Prostate gland (tissue), 2 donors: Measurements from ENCODE around the gene PDHX.

Source experiments
- POLR2A ChIP-seq: fragments of 450-650 bp; IDR thresholded peaks from one replicate; pipeline ENCODE4 v1.6.1; 2016; ENCODE audit warnings: antibody characterized with exemption, mild to moderate bottlenecking
- POLR2AphosphoS5 ChIP-seq: sonication (generic); formaldehyde crosslinking; IDR thresholded peaks from one replicate; pipeline ENCODE4 v1.6.1; 2017; ENCODE audit warnings: antibody characterized with exemption
- TF ChIP-seq, protein P1 (sequence below), 4 experiments: fragments of 200-600 bp in 2 of 4; fragments of 450-650 bp in 2 of 4; sonication (generic) in 2 of 4; IDR thresholded peaks; 1 replicate in 3 of 4; 2 replicates in 1 of 4; pipeline ENCODE4 v1.5.1; 2016 to 2019; ENCODE audit warnings: antibody characterized with exemption in 4 of 4, mild to moderate bottlenecking in 2 of 4, moderate library complexity in 2 of 4

DNA sequence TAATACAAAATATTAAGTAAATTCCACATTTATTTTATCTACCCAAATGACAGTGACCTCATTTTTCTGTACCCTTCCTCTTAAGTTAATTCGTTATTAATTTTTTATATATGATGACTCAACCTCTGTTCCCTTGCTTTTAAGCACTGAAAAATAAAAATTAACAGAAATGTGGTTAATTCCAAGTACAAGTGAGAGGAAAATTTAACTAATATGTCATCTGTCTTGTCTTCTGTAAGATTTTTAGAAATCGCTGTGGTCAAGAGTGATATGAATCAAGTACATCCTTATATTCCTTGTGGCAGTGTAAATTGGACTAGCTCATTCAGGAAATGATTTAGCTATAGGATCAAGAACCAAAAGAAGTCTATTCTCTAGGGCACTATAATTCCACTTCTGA, 74.5 kb downstream of the PDHX start:
- TF ChIP-seq, protein P1, sequence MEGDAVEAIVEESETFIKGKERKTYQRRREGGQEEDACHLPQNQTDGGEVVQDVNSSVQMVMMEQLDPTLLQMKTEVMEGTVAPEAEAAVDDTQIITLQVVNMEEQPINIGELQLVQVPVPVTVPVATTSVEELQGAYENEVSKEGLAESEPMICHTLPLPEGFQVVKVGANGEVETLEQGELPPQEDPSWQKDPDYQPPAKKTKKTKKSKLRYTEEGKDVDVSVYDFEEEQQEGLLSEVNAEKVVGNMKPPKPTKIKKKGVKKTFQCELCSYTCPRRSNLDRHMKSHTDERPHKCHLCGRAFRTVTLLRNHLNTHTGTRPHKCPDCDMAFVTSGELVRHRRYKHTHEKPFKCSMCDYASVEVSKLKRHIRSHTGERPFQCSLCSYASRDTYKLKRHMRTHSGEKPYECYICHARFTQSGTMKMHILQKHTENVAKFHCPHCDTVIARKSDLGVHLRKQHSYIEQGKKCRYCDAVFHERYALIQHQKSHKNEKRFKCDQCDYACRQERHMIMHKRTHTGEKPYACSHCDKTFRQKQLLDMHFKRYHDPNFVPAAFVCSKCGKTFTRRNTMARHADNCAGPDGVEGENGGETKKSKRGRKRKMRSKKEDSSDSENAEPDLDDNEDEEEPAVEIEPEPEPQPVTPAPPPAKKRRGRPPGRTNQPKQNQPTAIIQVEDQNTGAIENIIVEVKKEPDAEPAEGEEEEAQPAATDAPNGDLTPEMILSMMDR (IDR thresholded peaks at IDR 0.05), result no peak
- TF ChIP-seq POLR2A, result no peak
- no peak for TF ChIP-seq POLR2AphosphoS5
